HepG2 (cell line): ENCODE measurements around the gene KCTD1. TPM values are rescaled to one million over a fixed set of nuclear protein-coding genes. Genes with fewer than 3 reads are reported as not detected.

Experiments
- ATAC-seq: fragments of 200-7000 bp; cut with Tn5 transposase; 3 replicates; pipeline ENCODE4 v1.9.1; 2020; ENCODE audit warnings: mild to moderate bottlenecking, moderate library complexity
- BruUV-seq: library from RNA; stranded (reverse); fragments of 400-500 nt; replicated peaks from 2 replicates; lab custom pipeline; 2021; lab: Mats Ljungman, UMichigan
- CTCF ChIA-PET: fragments of 300-600 bp; formaldehyde crosslinking; extraction: SDS; loops from one replicate; lab custom pipeline; 2021; ENCODE audit warnings: low total read pairs, inconsistent platforms, low intra/inter-chr PET ratio; lab: Yijun Ruan, JAX
- POLR2A ChIA-PET: fragments of 350-600 bp; sonication (Branson Sonifier 250); formaldehyde crosslinking; loops from one replicate; lab custom pipeline; 2020; ENCODE audit warnings: antibody characterized with exemption, inconsistent platforms; lab: Yijun Ruan, JAX
- DNase-seq: peaks from one replicate; pipeline ENCODE4 v3.0.0-alpha.2; 2015; ENCODE audit warnings: low spot score
- FAIRE-seq: peaks from 3 replicates; lab custom pipeline; 2011; peaks lifted over from hg19 to GRCh38; lab: Jason Lieb, UNC
- H2AFZ ChIP-seq: one replicate; pipeline ENCODE4 v1.6.1; 2011; ENCODE audit warnings: low read length, inconsistent platforms
- H3K27ac ChIP-seq: fragments of 300-600 bp; 3 replicates; pipeline ENCODE4 v1.8.0; 2011; ENCODE audit warnings: mixed run types, mild to moderate bottlenecking, mixed read lengths, low read length, inconsistent platforms; ENCODE audit not compliant: insufficient read depth; ENCODE audit errors: extremely low read length
- H3K27me3 ChIP-seq, 2 experiments: fragments of 200-600 bp in 1 of 2; 2 replicates in 1 of 2; 3 replicates in 1 of 2; pipeline versions ENCODE4 v1.6.0 to v1.8.0; 2011; ENCODE audit warnings: low read length in 2 of 2, mild to moderate bottlenecking in 2 of 2, moderate library complexity in 2 of 2, inconsistent platforms in 1 of 2; ENCODE audit not compliant: insufficient read depth in 2 of 2, control insufficient read depth in 1 of 2
- H3K36me3 ChIP-seq, 2 experiments: fragments of 200-600 bp in 1 of 2; replicated peaks in 1 of 2; 2 replicates in 1 of 2; 3 replicates in 1 of 2; pipeline versions ENCODE4 v1.5.1 to v1.8.0; 2011; ENCODE audit warnings: low read length in 2 of 2, inconsistent platforms in 1 of 2; ENCODE audit not compliant: insufficient read depth in 2 of 2, control insufficient read depth in 1 of 2
- H3K4me1 ChIP-seq: 2 replicates; pipeline ENCODE4 v1.5.1; 2012; ENCODE audit warnings: low read length, inconsistent platforms; ENCODE audit not compliant: insufficient read depth
- H3K4me2 ChIP-seq: 2 replicates; pipeline ENCODE4 v1.6.0; 2011; ENCODE audit warnings: low read depth, low read length, inconsistent platforms
- H3K4me3 ChIP-seq, 3 experiments: fragments of 200-600 bp in 1 of 3; sonication (generic), shearing (Covaris generic) in 1 of 3; replicated peaks in 1 of 3; 2 replicates each; pipeline ENCODE4 v1.5.1; 2011 to 2016; ENCODE audit warnings: low read length in 3 of 3, inconsistent platforms in 2 of 3, low read depth in 2 of 3, mild to moderate bottlenecking in 2 of 3, control low read depth in 1 of 3, mixed read lengths in 1 of 3; ENCODE audit not compliant: insufficient read depth in 1 of 3
- H3K79me2 ChIP-seq: one replicate; pipeline ENCODE4 v1.6.1; 2011; ENCODE audit warnings: low read length, inconsistent platforms; ENCODE audit not compliant: insufficient read depth
- H3K9ac ChIP-seq: 2 replicates; pipeline ENCODE4 v1.6.0; 2011; ENCODE audit warnings: mild to moderate bottlenecking, low read depth, low read length, inconsistent platforms; ENCODE audit not compliant: insufficient read depth
- H3K9me3 ChIP-seq: 2 replicates; pipeline ENCODE4 v1.5.1; 2012; ENCODE audit warnings: mild to moderate bottlenecking, low read length
- H4K20me1 ChIP-seq: 2 replicates; pipeline ENCODE4 v1.6.0; 2011; ENCODE audit warnings: inconsistent platforms, mild to moderate bottlenecking, low read length, moderate library complexity; ENCODE audit not compliant: insufficient read depth
- ARHGAP35 ChIP-seq: sonication (generic); formaldehyde crosslinking; IDR thresholded peaks from 2 replicates; pipeline ENCODE4 v1.9.0; 2022; ENCODE audit warnings: mild to moderate bottlenecking, inconsistent platforms, moderate library complexity, missing genetic modification reagents, borderline replicate concordance
- BHLHE40 ChIP-seq: IDR thresholded peaks from 2 replicates; pipeline ENCODE4 v1.6.1; 2011; ENCODE audit warnings: low read length, improper control_type of control experiment
- GATA4 ChIP-seq: sonication (generic); IDR thresholded peaks from 2 replicates; pipeline ENCODE4 v1.6.1; 2016; ENCODE audit warnings: antibody characterized with exemption, low read depth, borderline replicate concordance
- HMGXB3 ChIP-seq: sonication (generic); formaldehyde crosslinking; IDR thresholded peaks from 2 replicates; pipeline ENCODE4 v1.4.0; 2020; ENCODE audit warnings: missing genetic modification reagents, borderline replicate concordance
- MTF2 ChIP-seq: sonication (generic); formaldehyde crosslinking; IDR thresholded peaks from 2 replicates; pipeline ENCODE4 v1.5.0; 2020; ENCODE audit warnings: missing genetic modification reagents, borderline replicate concordance
- NFAT5 ChIP-seq: sonication (generic); formaldehyde crosslinking; IDR thresholded peaks from 2 replicates; pipeline ENCODE4 v1.4.0; 2020; ENCODE audit warnings: missing genetic modification reagents
- NR0B2 ChIP-seq: sonication (generic); formaldehyde crosslinking; IDR thresholded peaks from 2 replicates; pipeline ENCODE4 v1.4.0; 2020; ENCODE audit warnings: mild to moderate bottlenecking, missing genetic modification reagents
- NR2C2 ChIP-seq: sonication (generic); formaldehyde crosslinking; IDR thresholded peaks from 2 replicates; pipeline ENCODE4 v1.4.0; 2020; ENCODE audit warnings: missing genetic modification reagents, mild to moderate bottlenecking, moderate library complexity, borderline replicate concordance
- PAF1 ChIP-seq: IDR thresholded peaks from 2 replicates; pipeline ENCODE4 v1.6.1; 2016; ENCODE audit warnings: missing genetic modification reagents, missing compliant biosample characterization
- RBM39 ChIP-seq: fragments of 200-400 bp; formaldehyde crosslinking; IDR thresholded peaks from one replicate; pipeline ENCODE4 v1.6.1; 2018; ENCODE audit warnings: antibody characterized with exemption, mild to moderate bottlenecking, low read depth, low read length; ENCODE audit not compliant: poor library complexity, severe bottlenecking
- TCF12 ChIP-seq, 2 experiments: fragments of 450-650 bp in 1 of 2; sonication (generic) in 1 of 2; formaldehyde crosslinking in 1 of 2; IDR thresholded peaks; 2 replicates each; pipeline versions ENCODE4 v1.6.1 to v1.8.0; 2017 to 2022; ENCODE audit warnings: antibody characterized with exemption in 1 of 2, mild to moderate bottlenecking in 1 of 2, missing genetic modification reagents in 1 of 2, moderate library complexity in 1 of 2
- ZFP36L1 ChIP-seq: sonication (generic); formaldehyde crosslinking; IDR thresholded peaks from 2 replicates; pipeline ENCODE4 v1.8.0; 2022; ENCODE audit warnings: mild to moderate bottlenecking, missing genetic modification reagents, moderate library complexity
- ZMYM3 ChIP-seq: sonication (generic); formaldehyde crosslinking; IDR thresholded peaks from 2 replicates; pipeline ENCODE4 v1.5.1; 2020; ENCODE audit warnings: mild to moderate bottlenecking, missing genetic modification reagents
- ZNF33B ChIP-seq: sonication (generic); formaldehyde crosslinking; IDR thresholded peaks from 2 replicates; pipeline ENCODE4 v1.5.1; 2020; ENCODE audit warnings: mild to moderate bottlenecking, missing genetic modification reagents
- WGBS: methylation state at CpG from one replicate; pipeline ENCODE4 v1.1.6; 2017; ENCODE audit warnings: low lambda C conversion rate; 5-methylcytosine and 5-hydroxymethylcytosine counted together
- in situ Hi-C: cut with HindIII; loops from 2 replicates; pipeline ENCODE4 v1.10.0; 2017; ENCODE audit warnings: low pct_unique_long_range_greater_than_20kb; ENCODE audit not compliant: extremely low pct_ligation_motif_present
- intact Hi-C: fragments of 100-400 bp; cut with micrococcal nuclease; formaldehyde crosslinking; loops from one replicate; pipeline ENCODE4 v1.10.0; 2022; ENCODE audit not compliant: unreplicated experiment
- polyA plus RNA-seq, 8 experiments: library from polyadenylated mRNA; depleted of rRNA in 3 of 8; stranded (reverse) in 7 of 8; unstranded in 1 of 8; fragments of >200 nt; fragmentation: Illumina TruSeq in 4 of 8; extraction: Trizol in 4 of 8; gene quantifications; 2 replicates each; pipeline versions ENCODE4 v1.2.1 to v1.2.3, GENCODE V29; 2011 to 2016; ENCODE audit warnings: low read depth in 4 of 8, missing spikeins in 1 of 8, mixed read lengths in 1 of 8; ENCODE audit not compliant: insufficient read depth in 1 of 8
- total RNA-seq, 5 experiments: library from RNA; depleted of rRNA; stranded (reverse); fragments of >200 nt; fragmentation: Illumina TruSeq; extraction: Trizol; gene quantifications; 2 replicates each; pipeline ENCODE4 v1.2.3, GENCODE V29; 2016; ENCODE audit warnings: low read depth in 1 of 5

Gene KCTD1
- total and polyA plus RNA-seq, 2 of the 13 experiments (the other 11 are each of a cell fraction or from before 2014, with no cell fraction given) = 2.7 to 6.8 TPM

- FAIRE-seq = no peak
- Histone ChIP-seq H2AFZ (no peak overlapping the region), H3K4me2 (no peak overlapping the region), H3K27me3 (no peaks in the 10 kb centered on the region), H3K27ac (no peak overlapping the region), H4K20me1 (no peaks in the 10 kb centered on the region), H3K4me3 (no peak overlapping the region), H3K4me1 (no peaks in the 10 kb centered on the region), H3K9ac (no peak overlapping the region), H3K9me3 (no peaks in the 10 kb centered on the region), H3K79me2 (no peaks in the 10 kb centered on the region), H3K36me3 (peaks cover 3 to 10% of the 10 kb centered on the region in 2 experiments; a peak in 3 of 5 replicates)
- WGBS = 76% methylated on average over 9 of the region's 9 CpGs
- in situ Hi-C loops = no loop called here
- ATAC-seq = no peak
- ChIA-PET POLR2A (no interaction called here), CTCF (no interaction called here)
- BruUV-seq = no TSS peak
- intact Hi-C loops = no loop called here
- no peak for DNase-seq
- TF ChIP-seq HMGXB3 = no peak
- TF ChIP-seq NR0B2 (CRISPR knock-in tag) = no peak
- no peak for TF ChIP-seq MTF2
- no peak for TF ChIP-seq ZMYM3 (CRISPR knock-in tag)
- no peak for TF ChIP-seq ARHGAP35 (CRISPR knock-in tag)
- no peak for TF ChIP-seq GATA4
- no peak for TF ChIP-seq PAF1 (CRISPR knock-in tag)
- TF ChIP-seq NFAT5 (CRISPR knock-in tag) = no peak
- no peak for TF ChIP-seq RBM39
- no peak for TF ChIP-seq ZNF33B (CRISPR knock-in tag)
- no peak for TF ChIP-seq BHLHE40
- no peak for TF ChIP-seq ZFP36L1 (CRISPR knock-in tag)
- TF ChIP-seq NR2C2 = no peak
- TF ChIP-seq TCF12 (IDR thresholded peaks at IDR 0.05) = no peak
- TF ChIP-seq TCF12 (CRISPR knock-in tag; IDR thresholded peaks at IDR 0.05) = no peak
Measured at GRCh38 chr18:26458526-26459232, 89.7 kb downstream of the KCTD1 start.
